Neural cell (in vitro differentiated cells): ENCODE data around the gene LRRC8D. TPM values are rescaled to one million over a fixed set of nuclear protein-coding genes. Genes with fewer than 3 reads are reported as not detected.

Experiments used
- H2AFZ ChIP-seq: fragments of 200-600, 300-800 bp; sonication (generic), shearing (Covaris generic); 2 replicates; pipeline ENCODE4 v1.6.0; 2014; ENCODE audit warnings: low read depth, mild to moderate bottlenecking, antibody characterized with exemption, low read length, moderate library complexity
- H3F3A ChIP-seq: fragments of 200-600 bp; shearing (Covaris generic); 2 replicates; pipeline ENCODE4 v1.6.1; 2016; ENCODE audit warnings: mild to moderate bottlenecking, moderate library complexity, mixed read lengths, antibody characterized with exemption, low read length; ENCODE audit not compliant: insufficient read depth, poor library complexity, severe bottlenecking
- H3K27ac ChIP-seq: fragments of 200-600, 300-800 bp; sonication (generic), shearing (Covaris generic); 2 replicates; pipeline ENCODE4 v1.5.1; 2014; ENCODE audit warnings: mild to moderate bottlenecking, low read length, moderate library complexity
- H3K27me3 ChIP-seq: fragments of 300-800, 200-600 bp; sonication (generic), shearing (Covaris generic); 2 replicates; pipeline ENCODE4 v1.6.0; 2014; ENCODE audit warnings: mild to moderate bottlenecking, low read depth, low read length, moderate library complexity; ENCODE audit not compliant: insufficient read depth
- H3K36me3 ChIP-seq: fragments of 300-800, 200-600 bp; sonication (generic), shearing (Covaris generic); 2 replicates; pipeline ENCODE4 v1.5.1; 2014; ENCODE audit warnings: mild to moderate bottlenecking, antibody characterized with exemption, low read length, moderate library complexity; ENCODE audit not compliant: insufficient read depth
- H3K4me2 ChIP-seq: fragments of 300-800, 200-600 bp; sonication (generic), shearing (Covaris generic); 2 replicates; pipeline ENCODE4 v1.6.0; 2014; ENCODE audit warnings: mild to moderate bottlenecking, low read length
- H3K4me3 ChIP-seq: fragments of 300-800, 200-600 bp; sonication (generic), shearing (Covaris generic); 2 replicates; pipeline ENCODE4 v1.5.1; 2014; ENCODE audit warnings: mild to moderate bottlenecking, low read length, moderate library complexity
- H3K79me2 ChIP-seq: fragments of 200-600 bp; shearing (Covaris generic); replicated peaks from 2 replicates; pipeline ENCODE4 v1.6.0; 2014; ENCODE audit warnings: mild to moderate bottlenecking, low read length, moderate library complexity; ENCODE audit not compliant: insufficient read depth
- H3K9ac ChIP-seq: fragments of 300-800, 200-600 bp; sonication (generic), shearing (Covaris generic); 2 replicates; pipeline ENCODE4 v1.6.1; 2016; ENCODE audit warnings: mild to moderate bottlenecking, low read length, mixed read lengths
- H3K9me2 ChIP-seq: fragments of 200-600 bp; shearing (Covaris generic); 2 replicates; pipeline ENCODE4 v1.6.1; 2016; ENCODE audit warnings: mild to moderate bottlenecking, low read length, mixed read lengths; ENCODE audit not compliant: insufficient read depth
- H3K9me3 ChIP-seq: fragments of 200-600, 300-800 bp; sonication (generic), shearing (Covaris generic); 2 replicates; pipeline ENCODE4 v1.6.1; 2016; ENCODE audit warnings: mild to moderate bottlenecking, mixed run types, low read length, moderate library complexity, mixed read lengths
- H4K20me1 ChIP-seq: fragments of 200-600 bp; shearing (Covaris generic); 2 replicates; pipeline ENCODE4 v1.6.1; 2016; ENCODE audit warnings: mild to moderate bottlenecking, mixed run types; ENCODE audit not compliant: insufficient read depth
- CTCF ChIP-seq: fragments of 450-650 bp; IDR thresholded peaks from 2 replicates; pipeline ENCODE4 v1.5.1; 2014; ENCODE audit warnings: antibody characterized with exemption, mild to moderate bottlenecking, moderate library complexity; ENCODE audit not compliant: poor library complexity, severe bottlenecking
- EP300 ChIP-seq: fragments of 450-650 bp; conservative IDR thresholded peaks from 2 replicates; pipeline ENCODE4 v1.6.1; 2014; ENCODE audit warnings: antibody characterized with exemption, mild to moderate bottlenecking, moderate library complexity; ENCODE audit not compliant: poor library complexity, severe bottlenecking
- EZH2 ChIP-seq: fragments of 200-600, 300-800 bp; shearing (Covaris generic), sonication (generic); IDR thresholded peaks from 2 replicates; pipeline ENCODE4 v1.6.1; 2014; ENCODE audit warnings: antibody characterized with exemption, low read length, borderline replicate concordance, mild to moderate bottlenecking; ENCODE audit not compliant: insufficient read depth, poor library complexity, severe bottlenecking
- MXI1 ChIP-seq: fragments of 450-650 bp; conservative IDR thresholded peaks from 2 replicates; pipeline ENCODE4 v1.6.1; 2014; ENCODE audit warnings: antibody characterized with exemption, mild to moderate bottlenecking; ENCODE audit not compliant: poor library complexity, severe bottlenecking
- POLR2AphosphoS5 ChIP-seq: IDR thresholded peaks from 2 replicates; pipeline ENCODE4 v1.6.1; 2012
- RAD21 ChIP-seq: fragments of 450-650 bp; conservative IDR thresholded peaks from 2 replicates; pipeline ENCODE4 v1.6.1; 2014; ENCODE audit warnings: antibody characterized with exemption, mild to moderate bottlenecking, moderate library complexity
- REST ChIP-seq: IDR thresholded peaks from 2 replicates; pipeline ENCODE4 v1.6.1; 2012; ENCODE audit warnings: borderline replicate concordance
- SMC3 ChIP-seq: fragments of 450-650 bp; conservative IDR thresholded peaks from 2 replicates; pipeline ENCODE4 v1.6.1; 2014; ENCODE audit warnings: antibody characterized with exemption, mild to moderate bottlenecking, moderate library complexity; ENCODE audit not compliant: poor library complexity
- TAF1 ChIP-seq: IDR thresholded peaks from 2 replicates; pipeline ENCODE4 v1.6.1; 2012; ENCODE audit warnings: low read depth
- polyA plus RNA-seq: library from polyadenylated mRNA; depleted of rRNA; stranded (reverse); fragments of >200 nt; gene quantifications from 2 replicates; pipeline ENCODE4 v1.2.3, GENCODE V29; 2014

LRRC8D gene
- polyA plus RNA-seq, 1 donor from 2014 or later: 43.7 TPM

- Histone ChIP-seq H2AFZ (no peak overlapping the region), H3K27me3 (no peaks in the 10 kb centered on the region), H3K79me2 (no peaks in the 10 kb centered on the region), H3K9me2 (no peaks in the 10 kb centered on the region), H3K36me3 (no peaks in the 10 kb centered on the region), H3K4me3 (no peak overlapping the region), H4K20me1 (no peaks in the 10 kb centered on the region), H3K9me3 (no peaks in the 10 kb centered on the region), H3F3A (no peaks in the 10 kb centered on the region), H3K4me2 (no peak overlapping the region), H3K27ac (no peak overlapping the region), H3K9ac (no peak overlapping the region)
- TF ChIP-seq MXI1: no peak
- no peak for TF ChIP-seq TAF1
- TF ChIP-seq RAD21: no peak
- no peak for TF ChIP-seq SMC3
- TF ChIP-seq CTCF: no peak
- no peak for TF ChIP-seq POLR2AphosphoS5
- TF ChIP-seq EZH2: no peak
- TF ChIP-seq EP300: no peak
- TF ChIP-seq REST: no peak
These were observed 20.1 kb upstream of the LRRC8D start for GRCh38 chr1:89800718-89801117.

GRCh38 chr1:89802051-89802450, 18.8 kb upstream of the LRRC8D start:
- TF ChIP-seq POLR2AphosphoS5: no peak
- TF ChIP-seq SMC3: no peak
- no peak for TF ChIP-seq RAD21
- no peak for TF ChIP-seq EP300
- no peak for TF ChIP-seq MXI1
- no peaks in the 10 kb centered on the region for H4K20me1 ChIP-seq
- no peaks in the 10 kb centered on the region for H3F3A ChIP-seq
- H2AFZ ChIP-seq: no peak overlapping the region
- no peak overlapping the region for H3K4me3 ChIP-seq
- H3K27me3 ChIP-seq: no peaks in the 10 kb centered on the region
- no peaks in the 10 kb centered on the region for H3K79me2 ChIP-seq
- no peak overlapping the region for H3K9ac ChIP-seq
- H3K4me2 ChIP-seq: no peak overlapping the region
- H3K9me2 ChIP-seq: no peaks in the 10 kb centered on the region
- no peak overlapping the region for H3K27ac ChIP-seq
- no peaks in the 10 kb centered on the region for H3K9me3 ChIP-seq
- H3K36me3 ChIP-seq: no peaks in the 10 kb centered on the region

GRCh38 chr1:89802841-89803240, 18.0 kb upstream of the LRRC8D start:
- no peak overlapping the region for H3K4me2 ChIP-seq
- H2AFZ ChIP-seq: no peak overlapping the region
- H3K9me2 ChIP-seq: no peaks in the 10 kb centered on the region
- H3K27ac ChIP-seq: no peak overlapping the region
- H3K79me2 ChIP-seq: no peaks in the 10 kb centered on the region
- H3K9me3 ChIP-seq: no peaks in the 10 kb centered on the region
- no peak overlapping the region for H3K4me3 ChIP-seq
- H3K9ac ChIP-seq: no peak overlapping the region
- no peak for TF ChIP-seq MXI1
- no peak for TF ChIP-seq EZH2
- TF ChIP-seq RAD21: no peak
- TF ChIP-seq POLR2AphosphoS5: no peak
- TF ChIP-seq SMC3: no peak
- TF ChIP-seq REST: no peak
- TF ChIP-seq TAF1: no peak
- no peak for TF ChIP-seq EP300
- no peak for TF ChIP-seq CTCF
- no peaks in the 10 kb centered on the region for H3K36me3 ChIP-seq
- H3K27me3 ChIP-seq: no peaks in the 10 kb centered on the region
- no peaks in the 10 kb centered on the region for H4K20me1 ChIP-seq
- H3F3A ChIP-seq: no peaks in the 10 kb centered on the region
